Liver (tissue), 3 donors: ENCODE data around the gene TRIM72.

Experiments
- EGR1 ChIP-seq, 2 donors: IDR thresholded peaks; 2 replicates each; pipeline ENCODE4 v1.6.1; 2016 to 2018; ENCODE audit warnings: antibody characterized with exemption in 2 of 2, low read depth in 2 of 2
- FOXA1 ChIP-seq: IDR thresholded peaks from 2 replicates; pipeline ENCODE4 v1.6.1; 2016; ENCODE audit warnings: antibody characterized with exemption
- GABPA ChIP-seq, 2 donors: IDR thresholded peaks in 1 of 2; conservative IDR thresholded peaks in 1 of 2; 2 replicates each; pipeline ENCODE4 v1.6.1; 2016; ENCODE audit warnings: antibody characterized with exemption in 2 of 2, mild to moderate bottlenecking in 1 of 2, moderate library complexity in 1 of 2
- JUND ChIP-seq, 2 donors: IDR thresholded peaks; 2 replicates each; pipeline ENCODE4 v1.6.1; 2016; ENCODE audit warnings: antibody characterized with exemption in 2 of 2
- RAD21 ChIP-seq, 2 donors: IDR thresholded peaks; 2 replicates each; pipeline ENCODE4 v1.6.1; 2016; ENCODE audit warnings: antibody characterized with exemption in 2 of 2, mild to moderate bottlenecking in 2 of 2
- RXRA ChIP-seq, 2 donors: IDR thresholded peaks; 2 replicates each; pipeline ENCODE4 v1.6.1; 2017 to 2018; ENCODE audit warnings: antibody characterized with exemption in 2 of 2, mild to moderate bottlenecking in 1 of 2
- TAF1 ChIP-seq: conservative IDR thresholded peaks from 2 replicates; pipeline ENCODE4 v1.6.1; 2016; ENCODE audit warnings: antibody characterized with exemption, mild to moderate bottlenecking
- TF ChIP-seq, protein P1 (sequence below): fragments of 150-350 bp; IDR thresholded peaks from 2 replicates; pipeline ENCODE4 v1.5.1; 2017; ENCODE audit warnings: improper control_type of control experiment, low read depth, low read length; ENCODE audit not compliant: missing input control
- TF ChIP-seq, protein P2 (sequence below): IDR thresholded peaks from 2 replicates; pipeline ENCODE4 v1.6.1; 2016; ENCODE audit warnings: antibody characterized with exemption, mild to moderate bottlenecking
- TF ChIP-seq, protein P3 (sequence below): IDR thresholded peaks from 2 replicates; pipeline ENCODE4 v1.6.1; 2016; ENCODE audit warnings: antibody characterized with exemption
- donor health status: healthy.
- donor health status: healthy.

DNA sequence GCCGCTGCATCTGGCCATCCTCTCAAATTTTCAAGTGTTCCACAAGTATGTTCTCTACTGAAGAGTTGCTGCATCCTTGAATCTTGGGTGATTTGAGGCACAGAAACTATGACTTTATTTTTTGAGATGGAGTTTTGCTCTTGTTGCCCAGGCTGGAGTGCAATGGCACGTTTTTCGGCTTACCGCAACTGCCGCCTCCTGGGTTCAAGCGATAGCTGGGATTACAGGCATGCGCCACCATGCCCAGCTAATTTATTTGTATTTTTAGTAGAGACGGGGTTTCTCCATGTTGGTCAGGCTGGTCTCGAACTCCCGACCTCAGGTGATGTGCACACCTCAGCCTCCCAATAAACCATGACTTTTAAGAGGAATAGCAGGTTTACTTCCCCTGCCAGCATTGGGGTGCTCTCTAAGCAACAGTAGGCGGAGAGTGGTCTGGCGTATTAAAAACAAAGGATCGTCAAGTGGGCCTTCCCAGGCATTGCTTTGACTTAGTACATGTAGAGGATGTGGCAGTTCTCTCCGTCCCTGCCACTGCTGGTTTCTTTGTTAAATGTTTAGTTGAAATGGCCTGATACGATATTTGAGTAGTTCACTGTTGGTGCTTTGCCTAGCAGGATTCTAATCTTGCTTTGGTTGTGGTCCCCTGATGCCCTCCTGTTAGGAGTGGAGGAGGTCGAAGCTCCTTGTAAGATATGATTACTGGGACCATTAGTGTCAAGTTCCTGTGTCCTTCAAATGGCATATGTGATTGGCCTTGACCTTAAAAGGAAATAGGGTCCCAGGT, 20.9 kb upstream of the TRIM72 start:
- TF ChIP-seq, protein P1, sequence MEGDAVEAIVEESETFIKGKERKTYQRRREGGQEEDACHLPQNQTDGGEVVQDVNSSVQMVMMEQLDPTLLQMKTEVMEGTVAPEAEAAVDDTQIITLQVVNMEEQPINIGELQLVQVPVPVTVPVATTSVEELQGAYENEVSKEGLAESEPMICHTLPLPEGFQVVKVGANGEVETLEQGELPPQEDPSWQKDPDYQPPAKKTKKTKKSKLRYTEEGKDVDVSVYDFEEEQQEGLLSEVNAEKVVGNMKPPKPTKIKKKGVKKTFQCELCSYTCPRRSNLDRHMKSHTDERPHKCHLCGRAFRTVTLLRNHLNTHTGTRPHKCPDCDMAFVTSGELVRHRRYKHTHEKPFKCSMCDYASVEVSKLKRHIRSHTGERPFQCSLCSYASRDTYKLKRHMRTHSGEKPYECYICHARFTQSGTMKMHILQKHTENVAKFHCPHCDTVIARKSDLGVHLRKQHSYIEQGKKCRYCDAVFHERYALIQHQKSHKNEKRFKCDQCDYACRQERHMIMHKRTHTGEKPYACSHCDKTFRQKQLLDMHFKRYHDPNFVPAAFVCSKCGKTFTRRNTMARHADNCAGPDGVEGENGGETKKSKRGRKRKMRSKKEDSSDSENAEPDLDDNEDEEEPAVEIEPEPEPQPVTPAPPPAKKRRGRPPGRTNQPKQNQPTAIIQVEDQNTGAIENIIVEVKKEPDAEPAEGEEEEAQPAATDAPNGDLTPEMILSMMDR = no peak
- TF ChIP-seq RXRA (IDR thresholded peaks at IDR 0.05) (no peak), TAF1 (no peak), RAD21 (IDR thresholded peaks at IDR 0.05) (no peak), EGR1 (IDR thresholded peaks at IDR 0.05; ENCODE audit: low read depth in 2 of 2) (no peak), GABPA (IDR thresholded peaks at IDR 0.05 in 1 of 2, conservative IDR thresholded peaks at IDR 0.05 in 1 of 2) (no peak), FOXA1 (no peak), JUND (IDR thresholded peaks at IDR 0.05) (no peak)
- TF ChIP-seq, protein P2, sequence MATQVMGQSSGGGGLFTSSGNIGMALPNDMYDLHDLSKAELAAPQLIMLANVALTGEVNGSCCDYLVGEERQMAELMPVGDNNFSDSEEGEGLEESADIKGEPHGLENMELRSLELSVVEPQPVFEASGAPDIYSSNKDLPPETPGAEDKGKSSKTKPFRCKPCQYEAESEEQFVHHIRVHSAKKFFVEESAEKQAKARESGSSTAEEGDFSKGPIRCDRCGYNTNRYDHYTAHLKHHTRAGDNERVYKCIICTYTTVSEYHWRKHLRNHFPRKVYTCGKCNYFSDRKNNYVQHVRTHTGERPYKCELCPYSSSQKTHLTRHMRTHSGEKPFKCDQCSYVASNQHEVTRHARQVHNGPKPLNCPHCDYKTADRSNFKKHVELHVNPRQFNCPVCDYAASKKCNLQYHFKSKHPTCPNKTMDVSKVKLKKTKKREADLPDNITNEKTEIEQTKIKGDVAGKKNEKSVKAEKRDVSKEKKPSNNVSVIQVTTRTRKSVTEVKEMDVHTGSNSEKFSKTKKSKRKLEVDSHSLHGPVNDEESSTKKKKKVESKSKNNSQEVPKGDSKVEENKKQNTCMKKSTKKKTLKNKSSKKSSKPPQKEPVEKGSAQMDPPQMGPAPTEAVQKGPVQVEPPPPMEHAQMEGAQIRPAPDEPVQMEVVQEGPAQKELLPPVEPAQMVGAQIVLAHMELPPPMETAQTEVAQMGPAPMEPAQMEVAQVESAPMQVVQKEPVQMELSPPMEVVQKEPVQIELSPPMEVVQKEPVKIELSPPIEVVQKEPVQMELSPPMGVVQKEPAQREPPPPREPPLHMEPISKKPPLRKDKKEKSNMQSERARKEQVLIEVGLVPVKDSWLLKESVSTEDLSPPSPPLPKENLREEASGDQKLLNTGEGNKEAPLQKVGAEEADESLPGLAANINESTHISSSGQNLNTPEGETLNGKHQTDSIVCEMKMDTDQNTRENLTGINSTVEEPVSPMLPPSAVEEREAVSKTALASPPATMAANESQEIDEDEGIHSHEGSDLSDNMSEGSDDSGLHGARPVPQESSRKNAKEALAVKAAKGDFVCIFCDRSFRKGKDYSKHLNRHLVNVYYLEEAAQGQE = no peak
- TF ChIP-seq, protein P3, sequence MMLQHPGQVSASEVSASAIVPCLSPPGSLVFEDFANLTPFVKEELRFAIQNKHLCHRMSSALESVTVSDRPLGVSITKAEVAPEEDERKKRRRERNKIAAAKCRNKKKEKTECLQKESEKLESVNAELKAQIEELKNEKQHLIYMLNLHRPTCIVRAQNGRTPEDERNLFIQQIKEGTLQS = no peak
